HG02798 (cell line): ENCODE results near the gene BAK1.

Experiments used
- ATAC-seq: cut with Tn5 transposase; IDR thresholded peaks from one replicate; pipeline ENCODE4 v1.9.1; 2021; ENCODE audit warnings: mild to moderate bottlenecking; ENCODE audit not compliant: unreplicated experiment, poor library complexity

Gene BAK1

GRCh38 chr6:33589392-33589730, 9.3 kb upstream of the BAK1 start:
- ATAC-seq: no peak

DNA sequence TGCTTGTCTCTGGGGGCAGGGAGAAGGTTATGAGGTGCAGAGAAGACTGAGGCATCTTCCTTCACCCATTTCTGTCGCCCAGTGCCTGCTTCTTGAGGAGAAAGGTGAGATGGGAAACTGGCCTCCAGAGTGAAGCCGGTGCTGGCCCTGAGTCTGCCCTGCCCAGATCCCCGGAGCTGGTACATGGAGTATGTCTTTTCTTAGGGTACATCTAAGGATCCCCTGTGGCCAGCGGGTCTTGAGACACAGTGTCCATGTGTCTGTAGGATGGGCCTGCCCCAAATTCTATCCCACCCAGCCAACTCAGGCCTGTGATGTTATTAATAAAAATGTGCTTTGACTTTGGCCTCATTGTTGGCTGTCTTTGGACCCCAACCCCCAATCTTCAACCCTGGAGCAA, 8.8 kb upstream of the BAK1 start:
- ATAC-seq: no peak

GRCh38 chr6:33587529-33587928, 7.5 kb upstream of the BAK1 start:
- no peak for ATAC-seq

- no peak for ATAC-seq
Observed at GRCh38 chr6:33586108-33586640, 6.1 kb upstream of the BAK1 start.

GRCh38 chr6:33585403-33586107, 5.5 kb upstream of the BAK1 start:
- ATAC-seq: peak; percentile 78

DNA sequence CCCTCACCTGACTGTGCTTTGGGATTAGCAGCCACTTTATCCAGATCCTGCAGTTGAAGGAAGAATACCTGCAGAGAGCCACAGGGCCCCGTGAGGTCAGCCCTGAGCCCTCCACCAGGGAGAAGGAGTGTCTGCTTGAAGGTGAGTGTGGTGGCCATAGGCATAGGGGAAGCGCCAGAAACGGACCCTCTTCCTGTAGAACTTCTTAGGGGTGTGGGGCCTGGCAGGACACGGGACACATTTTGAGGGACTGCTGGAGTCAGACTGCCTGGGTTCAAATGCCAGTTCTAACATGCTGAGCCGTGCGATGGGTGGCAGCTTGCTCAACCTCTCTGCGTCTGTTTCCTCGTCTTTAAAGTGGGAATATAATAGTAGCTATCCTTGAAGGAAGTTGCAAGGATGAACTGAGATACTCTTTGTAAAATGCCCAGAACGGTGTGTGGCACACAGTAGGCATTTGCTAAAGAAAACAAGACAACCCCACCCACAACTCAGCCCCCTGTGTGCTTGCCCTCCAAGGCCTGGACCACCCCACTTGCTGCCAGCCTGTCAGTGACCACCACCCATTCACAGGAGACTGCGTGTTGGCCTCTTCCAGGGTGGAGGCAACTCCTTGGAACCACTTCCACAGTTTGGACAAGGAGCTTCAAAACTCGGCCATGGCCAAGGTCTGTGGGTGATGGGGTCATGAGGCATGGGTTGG, 4.8 kb upstream of the BAK1 start:
- ATAC-seq: no peak

- ATAC-seq: no peak
Observed at GRCh38 chr6:33583591-33584155, 3.6 kb upstream of the BAK1 start.

DNA sequence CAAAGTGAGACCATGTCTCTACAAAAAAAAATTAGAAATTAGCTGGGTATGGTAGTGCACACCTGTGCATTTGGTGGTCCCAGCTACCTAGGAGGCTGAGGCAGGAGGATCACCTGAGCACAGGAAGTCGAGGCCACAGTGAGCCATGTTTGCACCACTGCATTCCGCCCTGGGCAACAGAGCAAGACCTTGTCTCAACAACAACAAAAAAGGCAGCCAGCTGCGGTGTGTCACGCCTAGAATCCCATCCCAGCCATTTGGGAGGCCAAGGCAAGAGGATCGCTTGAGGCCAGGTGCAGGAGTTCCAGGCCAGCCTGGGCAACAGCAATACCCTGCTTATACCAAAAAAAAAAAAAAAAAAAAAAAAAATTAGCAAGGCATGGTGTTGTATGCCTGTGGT, 1.1 kb upstream of the BAK1 start:
- no peak for ATAC-seq

- no peak for ATAC-seq
Observed at GRCh38 chr6:33578588-33579011, 1.5 kb downstream of the BAK1 start.

DNA sequence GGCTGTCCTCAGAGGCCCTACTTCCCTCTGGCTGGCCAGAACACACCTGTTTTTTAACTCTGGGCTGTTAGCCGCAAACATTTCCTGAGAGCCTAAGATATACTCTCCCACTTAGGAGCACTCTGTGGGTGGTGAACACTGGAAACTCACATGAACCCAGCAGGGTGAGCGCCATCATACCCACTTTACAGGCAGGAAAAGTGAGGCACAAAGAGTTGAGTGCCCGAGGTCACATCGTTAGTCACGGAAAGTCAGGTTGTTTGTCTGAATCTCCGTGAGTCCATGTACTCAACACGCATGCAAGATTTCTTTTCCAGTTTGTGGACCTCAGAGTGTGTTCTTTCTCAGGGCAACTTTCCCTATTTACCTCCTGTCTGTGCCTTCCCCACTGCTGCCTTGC, 1.9 kb downstream of the BAK1 start:
- no peak for ATAC-seq

DNA sequence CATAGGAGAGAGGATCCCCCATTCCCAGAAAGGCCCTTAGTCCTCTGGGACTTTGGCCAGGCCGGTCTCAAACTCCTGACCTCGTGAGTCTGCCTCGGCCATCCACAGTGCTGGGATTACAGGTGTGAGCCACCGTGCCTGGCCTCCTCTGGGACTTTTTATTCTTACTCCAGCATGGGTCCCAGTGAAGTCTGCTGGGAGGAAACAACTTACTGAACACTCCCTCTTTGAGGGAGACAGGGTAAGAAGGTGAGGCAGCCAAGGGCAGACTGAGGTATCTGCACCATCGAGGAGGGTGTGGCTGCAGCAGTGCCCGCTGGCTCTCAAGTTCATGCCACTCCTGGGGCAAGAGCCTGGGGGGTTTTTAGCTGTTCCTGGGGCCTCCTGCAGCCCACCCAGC, 2.4 kb downstream of the BAK1 start:
- no peak for ATAC-seq

DNA sequence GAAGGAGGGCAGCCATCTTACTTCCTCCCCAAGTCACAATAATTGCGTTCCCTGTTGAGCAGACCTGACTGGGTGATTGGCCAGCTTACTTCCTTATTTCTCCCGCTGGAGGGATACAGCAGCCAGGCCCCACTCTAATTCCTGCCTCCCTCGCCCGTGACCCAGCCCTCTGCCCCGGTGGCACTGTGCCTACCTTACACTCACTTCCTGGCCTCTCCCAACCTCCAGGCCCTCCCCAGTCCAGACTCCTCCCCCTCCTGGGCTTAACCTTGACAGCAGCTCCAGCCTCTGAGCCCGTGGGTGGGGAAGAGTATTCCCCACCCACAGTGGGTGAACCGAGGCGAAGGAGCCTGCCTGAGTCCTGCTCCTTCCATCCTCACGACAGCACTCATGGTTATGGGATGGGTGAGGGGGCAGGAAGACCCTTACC, 3.0 kb downstream of the BAK1 start:
- no peak for ATAC-seq

GRCh38 chr6:33576668-33577067, 3.4 kb downstream of the BAK1 start:
- no peak for ATAC-seq

- ATAC-seq: no peak
Observed at GRCh38 chr6:33575211-33575610, 4.9 kb downstream of the BAK1 start.

- ATAC-seq: no peak
Observed at GRCh38 chr6:33571637-33572316, 8.3 kb downstream of the BAK1 start.

DNA sequence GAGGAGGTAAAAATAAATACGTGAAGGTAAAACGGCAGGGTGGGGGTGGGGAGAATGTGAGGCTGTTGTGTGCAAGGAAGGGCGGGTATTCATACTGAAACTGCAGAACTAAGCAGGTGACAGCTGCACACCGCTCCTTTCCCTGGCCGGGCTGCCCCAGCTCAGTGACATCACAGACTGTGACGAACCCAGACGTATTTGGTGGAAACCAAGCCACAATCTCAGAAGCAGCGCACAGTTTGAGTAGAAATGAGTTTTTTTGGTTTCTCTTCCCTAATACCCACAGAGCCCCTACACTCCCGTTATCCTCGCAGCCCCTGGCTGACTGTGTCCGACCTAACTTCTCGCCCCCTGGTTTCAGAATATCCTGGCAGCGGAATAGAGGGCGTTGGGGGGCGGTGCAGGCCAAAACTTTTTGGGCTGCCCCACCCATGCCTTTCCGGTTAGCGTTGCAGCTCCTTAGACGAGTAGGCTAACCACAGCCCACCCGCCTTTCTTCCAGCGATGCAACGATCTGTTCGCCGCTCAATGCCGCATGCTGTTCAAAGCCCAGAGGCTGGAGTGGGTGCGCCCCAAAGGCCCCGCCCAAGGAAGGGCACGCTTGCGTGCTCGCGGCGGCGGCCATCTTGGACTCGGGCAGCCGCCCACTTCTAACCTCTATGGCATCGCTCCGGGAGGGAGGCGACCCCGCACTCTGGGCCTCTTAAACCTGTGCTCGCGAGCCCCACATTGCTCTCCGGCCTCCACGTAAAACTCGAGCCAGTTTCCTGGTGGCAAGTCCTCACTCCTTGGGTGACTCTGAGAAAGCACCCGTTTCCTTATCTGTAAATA, 9.1 kb downstream of the BAK1 start:
- ATAC-seq: peak; percentile 86

DNA sequence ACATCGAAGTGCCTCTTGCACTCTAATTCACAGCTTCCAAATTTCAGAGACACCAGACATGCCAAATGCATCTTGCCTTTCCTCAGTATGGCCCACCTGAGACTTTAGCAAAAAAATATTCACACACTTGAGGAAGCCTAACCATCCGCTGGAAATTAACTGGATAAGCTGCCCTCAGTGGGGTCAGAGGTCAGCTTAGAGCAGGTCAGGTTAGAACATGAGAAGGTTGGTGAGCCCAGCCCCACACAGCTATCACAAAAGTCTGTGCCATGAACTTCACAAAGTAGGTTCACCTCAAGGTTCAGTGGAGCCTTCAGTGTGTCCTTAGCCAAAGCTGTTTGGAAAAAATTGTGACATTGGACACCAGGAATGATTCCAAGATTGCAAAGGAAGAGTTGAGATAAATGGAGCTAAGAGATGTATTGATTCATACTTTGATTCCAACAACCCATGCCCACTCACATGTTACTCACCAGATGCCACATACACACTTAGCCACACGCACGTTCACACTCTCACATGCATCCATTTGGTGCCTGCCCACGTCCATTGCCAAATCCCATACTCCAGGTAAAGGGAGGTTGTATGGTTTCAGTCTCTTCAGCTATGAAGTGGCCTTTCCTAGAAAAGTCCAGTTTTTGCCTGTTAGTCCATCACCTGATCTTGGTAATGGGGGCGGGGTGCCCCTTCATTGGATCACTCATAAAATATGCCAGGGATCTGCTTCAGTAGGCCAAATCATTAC, 11.1 kb downstream of the BAK1 start:
- ATAC-seq: no peak

GRCh38 chr6:33567836-33568235, 12.2 kb downstream of the BAK1 start:
- ATAC-seq: no peak
